ENCODE data around the gene ABCA3. TPM values are rescaled to one million over a fixed set of nuclear protein-coding genes. Genes with fewer than 3 reads are reported as not detected.

The ABCA3 gene
- total RNA-seq, 4 donors from 2014 or later: 7.5 to 27.5 (median 12.3) TPM

DNA sequence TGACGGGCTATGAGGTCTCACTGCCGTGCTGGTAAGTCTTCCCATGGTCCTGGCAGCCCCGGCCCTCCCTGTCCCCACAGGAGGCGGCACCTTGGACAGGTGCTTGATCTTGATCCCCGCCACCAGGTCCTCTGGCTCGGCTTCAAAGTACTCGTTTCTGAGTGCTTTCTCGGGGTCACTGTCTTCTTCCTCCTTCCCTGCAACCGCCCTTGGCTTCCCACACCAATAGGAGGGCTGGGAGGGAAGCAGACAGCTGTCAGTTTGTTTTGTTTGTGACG lies 40.7 kb downstream of the ABCA3 start:
- H3K27ac ChIP-seq: no peak overlapping the region
- ATAC-seq: no peak
- no peaks in the 10 kb centered on the region for H3K9me3 ChIP-seq
- peaks cover 0 to 89% of the 10 kb centered on the region in 2 donors for H3K36me3 ChIP-seq
- 36 to 56% methylated on average over 3 to 4 of the region's 10 CpGs for WGBS, 2 donors (ENCODE audit: low coverage in 1 of 2)
- no peak overlapping the region for H3K4me3 ChIP-seq
- TF ChIP-seq POLR2AphosphoS5 (IDR thresholded peaks at IDR 0.05) (no peak), EP300 (IDR thresholded peaks at IDR 0.05) (no peak), POLR2A (IDR thresholded peaks at IDR 0.05) (no peak)
- TF ChIP-seq, protein P1, sequence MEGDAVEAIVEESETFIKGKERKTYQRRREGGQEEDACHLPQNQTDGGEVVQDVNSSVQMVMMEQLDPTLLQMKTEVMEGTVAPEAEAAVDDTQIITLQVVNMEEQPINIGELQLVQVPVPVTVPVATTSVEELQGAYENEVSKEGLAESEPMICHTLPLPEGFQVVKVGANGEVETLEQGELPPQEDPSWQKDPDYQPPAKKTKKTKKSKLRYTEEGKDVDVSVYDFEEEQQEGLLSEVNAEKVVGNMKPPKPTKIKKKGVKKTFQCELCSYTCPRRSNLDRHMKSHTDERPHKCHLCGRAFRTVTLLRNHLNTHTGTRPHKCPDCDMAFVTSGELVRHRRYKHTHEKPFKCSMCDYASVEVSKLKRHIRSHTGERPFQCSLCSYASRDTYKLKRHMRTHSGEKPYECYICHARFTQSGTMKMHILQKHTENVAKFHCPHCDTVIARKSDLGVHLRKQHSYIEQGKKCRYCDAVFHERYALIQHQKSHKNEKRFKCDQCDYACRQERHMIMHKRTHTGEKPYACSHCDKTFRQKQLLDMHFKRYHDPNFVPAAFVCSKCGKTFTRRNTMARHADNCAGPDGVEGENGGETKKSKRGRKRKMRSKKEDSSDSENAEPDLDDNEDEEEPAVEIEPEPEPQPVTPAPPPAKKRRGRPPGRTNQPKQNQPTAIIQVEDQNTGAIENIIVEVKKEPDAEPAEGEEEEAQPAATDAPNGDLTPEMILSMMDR (IDR thresholded peaks at IDR 0.05): no peak
- no peaks in the 10 kb centered on the region for H3K4me1 ChIP-seq
- H3K27me3 ChIP-seq: no peaks in the 10 kb centered on the region

DNA sequence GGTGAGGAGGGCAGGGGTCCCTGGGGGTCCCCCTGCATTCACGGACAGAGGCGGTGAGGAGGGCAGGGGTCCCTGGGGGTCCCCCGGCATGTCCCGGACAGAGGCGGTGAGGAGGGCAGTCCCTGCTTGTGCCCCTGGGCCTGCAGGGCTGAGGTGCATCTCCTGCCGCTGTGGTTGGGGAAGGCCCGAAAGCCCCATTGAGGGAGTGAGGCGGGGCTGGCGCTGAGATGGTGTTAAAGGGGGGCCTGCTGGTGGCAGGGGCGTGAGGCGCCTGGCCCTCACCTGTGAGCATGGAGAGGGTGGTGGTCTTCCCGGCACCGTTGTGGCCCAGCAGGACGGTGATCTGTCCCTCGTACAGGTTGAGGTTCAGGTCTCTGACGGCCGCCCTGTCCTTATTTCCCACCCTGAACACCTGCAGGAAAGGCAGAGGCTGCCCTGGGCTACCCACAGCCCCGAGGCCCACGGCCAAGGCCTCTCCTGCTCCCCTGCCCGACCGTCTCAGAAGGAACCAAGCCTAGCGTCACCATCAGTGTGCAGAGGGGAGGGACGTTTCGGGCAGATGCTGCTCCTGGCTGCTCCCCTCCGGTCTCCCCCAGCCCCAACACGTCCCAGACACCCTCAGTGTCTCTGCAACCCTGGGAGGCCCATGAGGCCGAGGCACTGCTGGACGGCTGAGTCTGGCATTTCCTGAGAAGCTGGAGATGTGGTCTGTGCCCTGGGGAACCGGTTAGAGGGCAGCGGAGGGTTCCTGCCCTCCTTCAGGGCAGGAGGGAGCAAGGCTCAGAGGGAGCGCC lies 41.2 kb downstream of the ABCA3 start:
- H3K9me3 ChIP-seq: no peaks in the 10 kb centered on the region
- H3K36me3 ChIP-seq: peaks cover 0 to 94% of the 10 kb centered on the region in 2 donors
- no peak overlapping the region for H3K4me3 ChIP-seq
- H3K27me3 ChIP-seq: no peaks in the 10 kb centered on the region
- WGBS, 2 donors (ENCODE audit: low coverage in 1 of 2): no CpG with 5 or more reads among the region's 31 CpGs
- TF ChIP-seq EP300 (IDR thresholded peaks at IDR 0.05): no peak
- H3K27ac ChIP-seq: no peak overlapping the region
- ATAC-seq: no peak
- H3K4me1 ChIP-seq: no peaks in the 10 kb centered on the region

DNA sequence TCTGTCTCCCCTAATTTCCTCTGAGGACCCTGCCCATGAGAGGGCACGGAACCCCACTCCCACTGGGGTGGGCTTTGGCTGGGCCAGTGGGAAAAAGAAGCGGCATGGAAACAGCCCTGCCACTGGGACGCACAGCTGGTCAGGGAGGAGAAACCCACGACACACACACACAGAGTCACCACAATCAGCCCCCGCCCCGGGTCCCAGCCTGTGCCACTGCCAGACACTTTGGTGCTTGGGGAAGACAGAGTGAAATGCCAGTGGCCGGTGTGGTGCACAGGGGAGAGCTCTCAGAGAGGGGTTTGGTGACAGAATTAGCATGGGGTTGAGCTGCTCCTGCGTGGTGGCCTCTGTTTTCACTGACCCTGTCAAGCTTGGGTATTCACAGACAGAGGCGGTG lies 41.9 kb downstream of the ABCA3 start:
- WGBS, 2 donors (ENCODE audit: low coverage in 1 of 2): no CpG with 5 or more reads among the region's 9 CpGs

DNA sequence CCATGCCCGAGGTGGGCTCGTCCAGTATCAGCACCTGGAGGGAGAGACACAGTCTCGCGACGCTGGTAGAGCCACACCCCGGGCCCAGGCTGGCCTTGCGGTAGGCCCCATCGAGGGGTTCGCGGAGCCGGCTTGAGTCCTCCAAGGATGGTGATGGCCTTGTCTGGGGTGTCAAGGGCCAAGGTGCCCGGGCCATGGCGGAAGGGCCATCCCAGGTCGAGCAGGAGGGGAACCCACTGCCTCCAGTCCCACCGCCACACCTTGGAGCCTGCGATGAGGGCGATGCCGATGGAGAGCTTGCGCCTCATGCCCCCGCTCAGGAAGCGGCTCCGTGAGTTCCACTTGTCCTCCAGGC lies 43.0 kb downstream of the ABCA3 start:
- Histone ChIP-seq H3K27ac (no peak overlapping the region), H3K4me1 (no peaks in the 10 kb centered on the region), H3K27me3 (no peaks in the 10 kb centered on the region), H3K9me3 (no peaks in the 10 kb centered on the region), H3K36me3 (peaks cover 0 to 91% of the 10 kb centered on the region in 2 donors), H3K4me3 (no peak overlapping the region)
- TF ChIP-seq POLR2AphosphoS5 (IDR thresholded peaks at IDR 0.05): no peak
- no peak for TF ChIP-seq POLR2A (IDR thresholded peaks at IDR 0.05)
- no peak for TF ChIP-seq EP300 (IDR thresholded peaks at IDR 0.05)
- TF ChIP-seq, protein P1 (IDR thresholded peaks at IDR 0.05): no peak
- no peak for ATAC-seq
- no CpG with 5 or more reads among the region's 22 CpGs for WGBS, 2 donors (ENCODE audit: low coverage in 1 of 2)

More for the DNA sequence above, 41.9 kb downstream of the ABCA3 start:
- Histone ChIP-seq H3K9me3 (no peaks in the 10 kb centered on the region), H3K36me3 (peaks cover 0 to 94% of the 10 kb centered on the region in 2 donors), H3K4me1 (no peaks in the 10 kb centered on the region), H3K4me3 (no peak overlapping the region), H3K27ac (no peak overlapping the region), H3K27me3 (no peaks in the 10 kb centered on the region)
- TF ChIP-seq EP300 (IDR thresholded peaks at IDR 0.05) (no peak), POLR2A (IDR thresholded peaks at IDR 0.05) (no peak), POLR2AphosphoS5 (IDR thresholded peaks at IDR 0.05) (no peak)
- TF ChIP-seq, protein P1 (IDR thresholded peaks at IDR 0.05): no peak
- no peak for ATAC-seq

DNA sequence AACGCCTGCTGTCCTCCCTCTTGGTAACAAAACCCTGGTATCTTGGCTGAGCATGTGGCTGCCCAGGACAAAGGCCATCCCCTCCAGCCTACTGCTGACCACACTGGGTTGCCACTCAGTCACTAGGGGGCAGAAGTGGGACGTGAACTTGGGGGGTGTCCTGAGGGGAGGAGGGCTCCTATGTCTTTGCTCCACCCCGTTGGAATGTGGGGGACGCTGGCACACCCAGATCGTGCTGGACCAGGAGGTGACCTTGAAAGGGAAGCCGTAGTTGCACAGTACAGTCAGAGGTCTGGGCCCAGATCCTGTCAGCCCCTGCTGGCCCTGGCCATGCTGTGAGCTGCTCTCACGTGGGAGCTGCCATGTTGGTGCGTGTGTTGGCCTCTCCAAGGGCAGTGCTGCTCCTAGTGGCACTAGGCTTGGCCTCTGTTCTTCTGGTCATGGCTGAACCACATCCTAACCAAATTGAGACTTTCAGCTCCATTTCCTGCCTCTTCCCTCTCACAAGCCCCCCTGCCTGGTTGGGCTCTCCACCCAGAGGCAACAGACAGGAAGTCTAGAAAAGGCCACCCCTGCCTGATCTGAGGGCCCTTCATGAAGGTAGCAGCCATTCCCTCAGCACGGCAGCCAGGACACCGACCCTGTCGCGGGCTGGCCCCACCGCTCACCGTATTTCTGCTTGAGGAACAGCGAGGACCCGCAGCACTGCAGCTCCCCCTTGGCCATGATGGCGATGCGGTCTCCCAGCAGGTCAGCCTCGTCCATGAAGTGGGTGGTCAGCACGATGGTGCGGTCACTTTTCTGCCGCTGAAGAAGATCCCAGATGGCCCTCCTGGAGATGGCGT lies 43.6 kb downstream of the ABCA3 start:
- H3K4me3 ChIP-seq: no peak overlapping the region
- H3K27ac ChIP-seq: no peak overlapping the region
- H3K9me3 ChIP-seq: no peaks in the 10 kb centered on the region
- H3K36me3 ChIP-seq: peaks cover 0 to 94% of the 10 kb centered on the region in 2 donors
- H3K27me3 ChIP-seq: no peaks in the 10 kb centered on the region
- no peaks in the 10 kb centered on the region for H3K4me1 ChIP-seq
- 93% methylated on average over 3 of the region's 23 CpGs; no CpG with 5 or more reads in 1 of the 2 donors for WGBS, 2 donors (ENCODE audit: low coverage in 1 of 2)
- no peak for ATAC-seq
- TF ChIP-seq EP300 (IDR thresholded peaks at IDR 0.05) (no peak), POLR2AphosphoS5 (IDR thresholded peaks at IDR 0.05) (no peak), POLR2A (IDR thresholded peaks at IDR 0.05) (no peak)
- TF ChIP-seq, protein P1 (IDR thresholded peaks at IDR 0.05): peak in 3 of 4 experiments; percentile 14 to 42 (median 30)

All from gastroesophageal sphincter (tissue), 4 donors.